ENCODE results near the gene PDCD1.

Gene PDCD1

GRCh38 chr2:241879326-241879725 lies 20.6 kb upstream of the PDCD1 start:
- TF ChIP-seq SIN3A (IDR thresholded peaks at IDR 0.05; ENCODE audit: borderline replicate concordance, insufficient read depth, low read length), result no peak
- TF ChIP-seq TAF1 (IDR thresholded peaks at IDR 0.05; ENCODE audit: borderline replicate concordance, insufficient read depth, low read length), result no peak
- no peak for TF ChIP-seq POLR2AphosphoS5 (IDR thresholded peaks at IDR 0.05; ENCODE audit: low read depth, low read length)
- no peak for TF ChIP-seq REST (IDR thresholded peaks at IDR 0.05; ENCODE audit: insufficient read depth in 1 of 2, low read depth in 2 of 2, low read length in 2 of 2)
- TF ChIP-seq FOXP2 (optimal IDR thresholded peaks at IDR 0.05; ENCODE audit: borderline replicate concordance, extremely low read depth, extremely low read length, insufficient read depth), result no peak

- TF ChIP-seq POLR2AphosphoS5 (IDR thresholded peaks at IDR 0.05; ENCODE audit: low read depth, low read length) (no peak), FOXP2 (optimal IDR thresholded peaks at IDR 0.05; ENCODE audit: borderline replicate concordance, extremely low read depth, extremely low read length, insufficient read depth) (peak; percentile 53), TAF1 (IDR thresholded peaks at IDR 0.05; ENCODE audit: borderline replicate concordance, insufficient read depth, low read length) (no peak)
Observed at GRCh38 chr2:241877989-241878970, 19.6 kb upstream of the PDCD1 start.

- TF ChIP-seq SIN3A (IDR thresholded peaks at IDR 0.05; ENCODE audit: borderline replicate concordance, insufficient read depth, low read length) (no peak), REST (IDR thresholded peaks at IDR 0.05; ENCODE audit: insufficient read depth in 1 of 2, low read depth in 2 of 2, low read length in 2 of 2) (no peak), POLR2AphosphoS5 (IDR thresholded peaks at IDR 0.05; ENCODE audit: low read depth, low read length) (no peak), FOXP2 (optimal IDR thresholded peaks at IDR 0.05; ENCODE audit: borderline replicate concordance, extremely low read depth, extremely low read length, insufficient read depth) (no peak), TAF1 (IDR thresholded peaks at IDR 0.05; ENCODE audit: borderline replicate concordance, insufficient read depth, low read length) (no peak)
Observed at GRCh38 chr2:241877197-241877685, 18.5 kb upstream of the PDCD1 start.

GRCh38 chr2:241876528-241877196 lies 18.0 kb upstream of the PDCD1 start:
- TF ChIP-seq SIN3A (IDR thresholded peaks at IDR 0.05; ENCODE audit: borderline replicate concordance, insufficient read depth, low read length), result no peak
- no peak for TF ChIP-seq TAF1 (IDR thresholded peaks at IDR 0.05; ENCODE audit: borderline replicate concordance, insufficient read depth, low read length)
- TF ChIP-seq FOXP2 (optimal IDR thresholded peaks at IDR 0.05; ENCODE audit: borderline replicate concordance, extremely low read depth, extremely low read length, insufficient read depth), result no peak
- no peak for TF ChIP-seq POLR2AphosphoS5 (IDR thresholded peaks at IDR 0.05; ENCODE audit: low read depth, low read length)
- no peak for TF ChIP-seq REST (IDR thresholded peaks at IDR 0.05; ENCODE audit: insufficient read depth in 1 of 2, low read depth in 2 of 2, low read length in 2 of 2)

GRCh38 chr2:241874277-241874925 lies 15.7 kb upstream of the PDCD1 start:
- TF ChIP-seq TAF1 (IDR thresholded peaks at IDR 0.05; ENCODE audit: borderline replicate concordance, insufficient read depth, low read length) (no peak), SIN3A (IDR thresholded peaks at IDR 0.05; ENCODE audit: borderline replicate concordance, insufficient read depth, low read length) (no peak), REST (IDR thresholded peaks at IDR 0.05; ENCODE audit: insufficient read depth in 1 of 2, low read depth in 2 of 2, low read length in 2 of 2) (no peak), FOXP2 (optimal IDR thresholded peaks at IDR 0.05; ENCODE audit: borderline replicate concordance, extremely low read depth, extremely low read length, insufficient read depth) (no peak), POLR2AphosphoS5 (IDR thresholded peaks at IDR 0.05; ENCODE audit: low read depth, low read length) (no peak)

Data from PFSK-1 (cell line).